Heart left ventricle (tissue), 13 donors: ENCODE measurements around the gene ZCCHC2.

Source experiments
- CTCF ChIP-seq, 12 donors: fragments of 200-600 bp; sonication (generic) in 4 of 12; IDR thresholded peaks; one replicate each; pipeline versions ENCODE4 v1.5.0 to v1.8.0; 2018 to 2022; ENCODE audit warnings: antibody characterized with exemption in 12 of 12, mild to moderate bottlenecking in 5 of 12
- POLR2A ChIP-seq, 2 donors: fragments of 450-650 bp; IDR thresholded peaks; one replicate each; pipeline ENCODE4 v1.6.1; 2017; ENCODE audit warnings: antibody characterized with exemption in 2 of 2, mild to moderate bottlenecking in 2 of 2, moderate library complexity in 2 of 2
- donor health status: ischemic (EF 13 %, LVEDD 7.1; RV severe dilation, severe dysfunction).
- donor health status: DM: no; HTN: yes; CAD: no.
- donor health status: DM: no; HTN: no; CAD: no.
- donor health status: ischemic (EF 25% LVEDD 6.9; RV normal size, moderate dysfunction).
- donor health status: ischemic (EF 25% LVEDD 5.7; RV mildly dilated, moderate dysfunction).
- donor health status: ischemic (EF 35%, LVEDD 5.7; RV mildly dilated, moderate dysfunction).
- donor health status: nonischemic (EF 11% LVEDD 7.7; RV severe dilation, severe dysfunction).
- donor health status: DM: yes; HTN: yes; CAD: no.
- donor health status: PGD.
- donor health status: ischemic (EF 29% LVEDD 5.4; RV normal size, mild dysfunction).
- donor health status: nonischemic (EF 23%, LVEDD 6.1; RV moderate dilation, normal function).

- TF ChIP-seq CTCF (IDR thresholded peaks at IDR 0.05) (no peak), POLR2A (IDR thresholded peaks at IDR 0.05) (no peak)
These were observed 3.1 kb upstream of the ZCCHC2 start for GRCh38 chr18:62519684-62520083.
